Kidney (tissue), 2 donors: ENCODE data around the gene EGFL8. TPM values are rescaled to one million over a fixed set of nuclear protein-coding genes. Genes with fewer than 3 reads are reported as not detected.

Experiments
- microRNA-seq: library from miRNA; unstranded; fragments of <30 nt; microRNA quantifications from one replicate; pipeline ENCODE4 v1.2.0, GENCODE V29; 2020
- polyA plus RNA-seq: library from polyadenylated mRNA; stranded (reverse); fragments of 350-450 nt; fragmentation: Illumina TruSeq; extraction: RNeasy Lipid Tissue Mini Kit (QIAGEN cat#74804); gene quantifications from one replicate; pipeline ENCODE4 v1.2.3, GENCODE V29; 2014; ENCODE audit warnings: low read depth, low replicate concordance; ENCODE audit not compliant: insufficient read depth
- total RNA-seq: library from RNA; stranded (reverse); fragmentation: NEBNext Ultra II Directional; extraction: Animal tissue kit (Norgen Biotek cat#: 25700); gene quantifications from one replicate; pipeline ENCODE4 v1.2.1, GENCODE V29; 2021
- donor health status: DM: yes; HTN: yes; CAD: no.

The EGFL8 gene
- total and polyA plus RNA-seq, 2 donors from 2014 or later = 15.0 to 18.3 TPM

Small RNA genes within 50 kb of the gene (microRNA-seq; reads per million reads assigned to microRNA genes)
- gene MIR6721 (not detected), gene MIR6833 (not detected)

Other genes starting within 250 kb of the EGFL8 start
- gene C2, start 236.9 kb upstream of the EGFL8 start, total RNA-seq = 38.7 TPM
- 84.0 TPM for gene C2, start 236.9 kb upstream of the EGFL8 start, polyA plus RNA-seq
- 200 TPM for gene CFB, start 218.5 kb upstream of the EGFL8 start, total RNA-seq
- 154 TPM for gene CFB, start 218.5 kb upstream of the EGFL8 start, polyA plus RNA-seq
- 62.0 TPM for gene NELFE, start 205.6 kb upstream of the EGFL8 start, total RNA-seq
- gene NELFE, start 205.6 kb upstream of the EGFL8 start, polyA plus RNA-seq = 83.0 TPM
- 67.8 TPM for gene SKIC2, start 205.4 kb upstream of the EGFL8 start, total RNA-seq
- gene SKIC2, start 205.4 kb upstream of the EGFL8 start, polyA plus RNA-seq = 55.0 TPM
- 21.3 TPM for gene DXO, start 192.5 kb upstream of the EGFL8 start, total RNA-seq
- 26.0 TPM for gene DXO, start 192.5 kb upstream of the EGFL8 start, polyA plus RNA-seq
- gene C4A, start 182.5 kb upstream of the EGFL8 start, total RNA-seq = 250 TPM
- 521 TPM for gene C4A, start 182.5 kb upstream of the EGFL8 start, polyA plus RNA-seq
- 596 TPM for gene C4B, start 149.8 kb upstream of the EGFL8 start, total RNA-seq
- 578 TPM for gene C4B, start 149.8 kb upstream of the EGFL8 start, polyA plus RNA-seq
- gene CYP21A2, start 126.2 kb upstream of the EGFL8 start, total RNA-seq = 3.2 TPM
- gene CYP21A2, start 126.2 kb upstream of the EGFL8 start, polyA plus RNA-seq = 8.2 TPM
- 88.2 TPM for gene TNXB, start 55.3 kb upstream of the EGFL8 start, total RNA-seq
- gene TNXB, start 55.3 kb upstream of the EGFL8 start, polyA plus RNA-seq = 13.3 TPM
- 104 TPM for gene ATF6B, start 36.3 kb upstream of the EGFL8 start, total RNA-seq
- 40.3 TPM for gene ATF6B, start 36.3 kb upstream of the EGFL8 start, polyA plus RNA-seq
- 4.8 TPM for gene FKBPL, start 34.3 kb upstream of the EGFL8 start, total RNA-seq
- 5.7 TPM for gene FKBPL, start 34.3 kb upstream of the EGFL8 start, polyA plus RNA-seq
- gene PRRT1, start 12.7 kb upstream of the EGFL8 start, total RNA-seq = 2.4 TPM
- 4.0 TPM for gene PRRT1, start 12.7 kb upstream of the EGFL8 start, polyA plus RNA-seq
- gene PPT2, start 10.5 kb upstream of the EGFL8 start, total RNA-seq = 23.0 TPM
- 20.3 TPM for gene PPT2, start 10.5 kb upstream of the EGFL8 start, polyA plus RNA-seq
- 58.9 TPM for gene AGPAT1, start 11.5 kb downstream of the EGFL8 start, total RNA-seq
- 87.1 TPM for gene AGPAT1, start 11.5 kb downstream of the EGFL8 start, polyA plus RNA-seq
- gene RNF5, start 13.8 kb downstream of the EGFL8 start, total RNA-seq = 74.1 TPM
- gene RNF5, start 13.8 kb downstream of the EGFL8 start, polyA plus RNA-seq = 208 TPM
- 13.0 TPM for gene AGER, start 19.7 kb downstream of the EGFL8 start, total RNA-seq
- gene AGER, start 19.7 kb downstream of the EGFL8 start, polyA plus RNA-seq = 7.1 TPM
- gene PBX2, start 25.6 kb downstream of the EGFL8 start, total RNA-seq = 87.3 TPM
- gene PBX2, start 25.6 kb downstream of the EGFL8 start, polyA plus RNA-seq = 34.6 TPM
- gene GPSM3, start 28.0 kb downstream of the EGFL8 start, total RNA-seq = 28.1 TPM
- gene GPSM3, start 28.0 kb downstream of the EGFL8 start, polyA plus RNA-seq = 6.2 TPM
- gene NOTCH4, start 59.5 kb downstream of the EGFL8 start, total RNA-seq = 30.5 TPM
- gene NOTCH4, start 59.5 kb downstream of the EGFL8 start, polyA plus RNA-seq = 22.5 TPM
- gene TSBP1, start 207.3 kb downstream of the EGFL8 start, total RNA-seq = not detected
- not detected for gene TSBP1, start 207.3 kb downstream of the EGFL8 start, polyA plus RNA-seq
- not detected for gene BTNL2, start 242.6 kb downstream of the EGFL8 start, total RNA-seq
- gene BTNL2, start 242.6 kb downstream of the EGFL8 start, polyA plus RNA-seq = not detected